ENCODE data around the gene FAM13A. TPM values are rescaled to one million over a fixed set of nuclear protein-coding genes. Genes with fewer than 3 reads are reported as not detected.

Gene FAM13A
- total and polyA plus RNA-seq, 2 of the 8 experiments (the other 6 are each of a cell fraction or from before 2014, with no cell fraction given): 7.1 to 16.5 TPM

DNA sequence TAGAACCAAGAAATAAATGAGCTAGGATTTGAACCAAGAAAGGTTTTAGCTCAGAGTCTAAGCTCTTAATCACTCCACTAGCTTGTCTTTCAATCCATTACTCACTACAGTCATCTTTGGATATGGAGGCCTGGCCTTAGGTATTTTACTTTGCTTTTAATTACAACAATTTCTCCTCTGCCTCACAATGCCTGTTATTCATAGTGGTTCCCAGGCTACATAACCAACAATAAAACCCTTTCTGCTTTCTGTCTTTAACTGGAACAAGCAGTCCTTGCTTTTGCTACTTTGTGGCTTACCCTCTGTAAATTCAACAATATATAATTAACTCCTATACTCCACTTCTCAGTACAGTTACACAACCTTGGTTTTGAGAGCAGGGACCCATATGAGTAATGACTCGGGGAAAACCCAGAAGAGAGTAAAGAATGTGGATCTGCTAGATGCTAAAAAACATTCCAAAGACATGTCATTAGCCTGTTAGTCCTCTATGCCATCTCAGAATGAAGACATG is 264.7 kb downstream of the FAM13A start (continued):
- TF ChIP-seq, protein P1, sequence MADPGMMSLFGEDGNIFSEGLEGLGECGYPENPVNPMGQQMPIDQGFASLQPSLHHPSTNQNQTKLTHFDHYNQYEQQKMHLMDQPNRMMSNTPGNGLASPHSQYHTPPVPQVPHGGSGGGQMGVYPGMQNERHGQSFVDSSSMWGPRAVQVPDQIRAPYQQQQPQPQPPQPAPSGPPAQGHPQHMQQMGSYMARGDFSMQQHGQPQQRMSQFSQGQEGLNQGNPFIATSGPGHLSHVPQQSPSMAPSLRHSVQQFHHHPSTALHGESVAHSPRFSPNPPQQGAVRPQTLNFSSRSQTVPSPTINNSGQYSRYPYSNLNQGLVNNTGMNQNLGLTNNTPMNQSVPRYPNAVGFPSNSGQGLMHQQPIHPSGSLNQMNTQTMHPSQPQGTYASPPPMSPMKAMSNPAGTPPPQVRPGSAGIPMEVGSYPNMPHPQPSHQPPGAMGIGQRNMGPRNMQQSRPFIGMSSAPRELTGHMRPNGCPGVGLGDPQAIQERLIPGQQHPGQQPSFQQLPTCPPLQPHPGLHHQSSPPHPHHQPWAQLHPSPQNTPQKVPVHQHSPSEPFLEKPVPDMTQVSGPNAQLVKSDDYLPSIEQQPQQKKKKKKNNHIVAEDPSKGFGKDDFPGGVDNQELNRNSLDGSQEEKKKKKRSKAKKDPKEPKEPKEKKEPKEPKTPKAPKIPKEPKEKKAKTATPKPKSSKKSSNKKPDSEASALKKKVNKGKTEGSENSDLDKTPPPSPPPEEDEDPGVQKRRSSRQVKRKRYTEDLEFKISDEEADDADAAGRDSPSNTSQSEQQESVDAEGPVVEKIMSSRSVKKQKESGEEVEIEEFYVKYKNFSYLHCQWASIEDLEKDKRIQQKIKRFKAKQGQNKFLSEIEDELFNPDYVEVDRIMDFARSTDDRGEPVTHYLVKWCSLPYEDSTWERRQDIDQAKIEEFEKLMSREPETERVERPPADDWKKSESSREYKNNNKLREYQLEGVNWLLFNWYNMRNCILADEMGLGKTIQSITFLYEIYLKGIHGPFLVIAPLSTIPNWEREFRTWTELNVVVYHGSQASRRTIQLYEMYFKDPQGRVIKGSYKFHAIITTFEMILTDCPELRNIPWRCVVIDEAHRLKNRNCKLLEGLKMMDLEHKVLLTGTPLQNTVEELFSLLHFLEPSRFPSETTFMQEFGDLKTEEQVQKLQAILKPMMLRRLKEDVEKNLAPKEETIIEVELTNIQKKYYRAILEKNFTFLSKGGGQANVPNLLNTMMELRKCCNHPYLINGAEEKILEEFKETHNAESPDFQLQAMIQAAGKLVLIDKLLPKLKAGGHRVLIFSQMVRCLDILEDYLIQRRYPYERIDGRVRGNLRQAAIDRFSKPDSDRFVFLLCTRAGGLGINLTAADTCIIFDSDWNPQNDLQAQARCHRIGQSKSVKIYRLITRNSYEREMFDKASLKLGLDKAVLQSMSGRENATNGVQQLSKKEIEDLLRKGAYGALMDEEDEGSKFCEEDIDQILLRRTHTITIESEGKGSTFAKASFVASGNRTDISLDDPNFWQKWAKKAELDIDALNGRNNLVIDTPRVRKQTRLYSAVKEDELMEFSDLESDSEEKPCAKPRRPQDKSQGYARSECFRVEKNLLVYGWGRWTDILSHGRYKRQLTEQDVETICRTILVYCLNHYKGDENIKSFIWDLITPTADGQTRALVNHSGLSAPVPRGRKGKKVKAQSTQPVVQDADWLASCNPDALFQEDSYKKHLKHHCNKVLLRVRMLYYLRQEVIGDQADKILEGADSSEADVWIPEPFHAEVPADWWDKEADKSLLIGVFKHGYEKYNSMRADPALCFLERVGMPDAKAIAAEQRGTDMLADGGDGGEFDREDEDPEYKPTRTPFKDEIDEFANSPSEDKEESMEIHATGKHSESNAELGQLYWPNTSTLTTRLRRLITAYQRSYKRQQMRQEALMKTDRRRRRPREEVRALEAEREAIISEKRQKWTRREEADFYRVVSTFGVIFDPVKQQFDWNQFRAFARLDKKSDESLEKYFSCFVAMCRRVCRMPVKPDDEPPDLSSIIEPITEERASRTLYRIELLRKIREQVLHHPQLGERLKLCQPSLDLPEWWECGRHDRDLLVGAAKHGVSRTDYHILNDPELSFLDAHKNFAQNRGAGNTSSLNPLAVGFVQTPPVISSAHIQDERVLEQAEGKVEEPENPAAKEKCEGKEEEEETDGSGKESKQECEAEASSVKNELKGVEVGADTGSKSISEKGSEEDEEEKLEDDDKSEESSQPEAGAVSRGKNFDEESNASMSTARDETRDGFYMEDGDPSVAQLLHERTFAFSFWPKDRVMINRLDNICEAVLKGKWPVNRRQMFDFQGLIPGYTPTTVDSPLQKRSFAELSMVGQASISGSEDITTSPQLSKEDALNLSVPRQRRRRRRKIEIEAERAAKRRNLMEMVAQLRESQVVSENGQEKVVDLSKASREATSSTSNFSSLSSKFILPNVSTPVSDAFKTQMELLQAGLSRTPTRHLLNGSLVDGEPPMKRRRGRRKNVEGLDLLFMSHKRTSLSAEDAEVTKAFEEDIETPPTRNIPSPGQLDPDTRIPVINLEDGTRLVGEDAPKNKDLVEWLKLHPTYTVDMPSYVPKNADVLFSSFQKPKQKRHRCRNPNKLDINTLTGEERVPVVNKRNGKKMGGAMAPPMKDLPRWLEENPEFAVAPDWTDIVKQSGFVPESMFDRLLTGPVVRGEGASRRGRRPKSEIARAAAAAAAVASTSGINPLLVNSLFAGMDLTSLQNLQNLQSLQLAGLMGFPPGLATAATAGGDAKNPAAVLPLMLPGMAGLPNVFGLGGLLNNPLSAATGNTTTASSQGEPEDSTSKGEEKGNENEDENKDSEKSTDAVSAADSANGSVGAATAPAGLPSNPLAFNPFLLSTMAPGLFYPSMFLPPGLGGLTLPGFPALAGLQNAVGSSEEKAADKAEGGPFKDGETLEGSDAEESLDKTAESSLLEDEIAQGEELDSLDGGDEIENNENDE (IDR thresholded peaks at IDR 0.05; ENCODE audit: insufficient replicate concordance, low read length): no peak
- TF ChIP-seq, protein P2, sequence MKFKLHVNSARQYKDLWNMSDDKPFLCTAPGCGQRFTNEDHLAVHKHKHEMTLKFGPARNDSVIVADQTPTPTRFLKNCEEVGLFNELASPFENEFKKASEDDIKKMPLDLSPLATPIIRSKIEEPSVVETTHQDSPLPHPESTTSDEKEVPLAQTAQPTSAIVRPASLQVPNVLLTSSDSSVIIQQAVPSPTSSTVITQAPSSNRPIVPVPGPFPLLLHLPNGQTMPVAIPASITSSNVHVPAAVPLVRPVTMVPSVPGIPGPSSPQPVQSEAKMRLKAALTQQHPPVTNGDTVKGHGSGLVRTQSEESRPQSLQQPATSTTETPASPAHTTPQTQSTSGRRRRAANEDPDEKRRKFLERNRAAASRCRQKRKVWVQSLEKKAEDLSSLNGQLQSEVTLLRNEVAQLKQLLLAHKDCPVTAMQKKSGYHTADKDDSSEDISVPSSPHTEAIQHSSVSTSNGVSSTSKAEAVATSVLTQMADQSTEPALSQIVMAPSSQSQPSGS (IDR thresholded peaks at IDR 0.05; ENCODE audit: low read length): no peak
- TF ChIP-seq GABPA (IDR thresholded peaks at IDR 0.05; ENCODE audit: borderline replicate concordance, insufficient read depth, low read length) (no peak), NANOG (IDR thresholded peaks at IDR 0.05; ENCODE audit: insufficient read depth, low read depth, low read length, poor library complexity, severe bottlenecking) (no peak), HDAC6 (IDR thresholded peaks at IDR 0.05; ENCODE audit: low read depth, low read length) (no peak), SP1 (IDR thresholded peaks at IDR 0.05; ENCODE audit: low read depth, low read length) (no peak), FOSL1 (IDR thresholded peaks at IDR 0.05; ENCODE audit: insufficient read depth, low read depth, low read length) (no peak)

Data from H1 (cell line).